ENCODE measurements around the gene SERINC5.
"Not testable (repeated sequence)": the region's sequence is repeated elsewhere in the genome, so short reads cannot be mapped to it uniquely, and the experiment has no call there.

The SERINC5 gene

GRCh38 chr5:80198920-80199319 lies 56.9 kb downstream of the SERINC5 start:
- DNase-seq (ENCODE audit: low read depth in 4 of 4, low spot score in 1 of 4) = no peak

- DNase-seq (ENCODE audit: low read depth in 4 of 4, low spot score in 1 of 4) = no peak
These were observed 57.4 kb downstream of the SERINC5 start for GRCh38 chr5:80198399-80198798.

GRCh38 chr5:80195837-80196400 lies 59.9 kb downstream of the SERINC5 start:
- no peak for DNase-seq (ENCODE audit: low read depth in 4 of 4, low spot score in 1 of 4)

- DNase-seq (ENCODE audit: low read depth in 4 of 4, low spot score in 1 of 4) = no peak
These were observed 61.4 kb downstream of the SERINC5 start for GRCh38 chr5:80194468-80194867.

GRCh38 chr5:80193401-80193800 lies 62.4 kb downstream of the SERINC5 start:
- no peak for DNase-seq (ENCODE audit: low read depth in 4 of 4, low spot score in 1 of 4)

GRCh38 chr5:80192507-80193241 lies 63.2 kb downstream of the SERINC5 start:
- DNase-seq (ENCODE audit: low read depth in 4 of 4, low spot score in 1 of 4) = no peak

GRCh38 chr5:80191991-80192398 lies 63.9 kb downstream of the SERINC5 start:
- no peak for DNase-seq (ENCODE audit: low read depth in 4 of 4, low spot score in 1 of 4)

- no peak for DNase-seq (ENCODE audit: low read depth in 4 of 4, low spot score in 1 of 4)
These were observed 64.5 kb downstream of the SERINC5 start for GRCh38 chr5:80191397-80191796.

- no peak for DNase-seq (ENCODE audit: low read depth in 4 of 4, low spot score in 1 of 4)
These were observed 64.9 kb downstream of the SERINC5 start for GRCh38 chr5:80190960-80191359.

GRCh38 chr5:80189701-80190100 lies 66.1 kb downstream of the SERINC5 start:
- DNase-seq (ENCODE audit: low read depth in 4 of 4, low spot score in 1 of 4) = no peak

- DNase-seq (ENCODE audit: low read depth in 4 of 4, low spot score in 1 of 4) = no peak
These were observed 66.6 kb downstream of the SERINC5 start for GRCh38 chr5:80189201-80189600.

GRCh38 chr5:80187421-80188090 lies 68.3 kb downstream of the SERINC5 start:
- DNase-seq (ENCODE audit: low read depth in 4 of 4, low spot score in 1 of 4) = no peak

- DNase-seq (ENCODE audit: low read depth in 4 of 4, low spot score in 1 of 4) = not testable (repeated sequence)
These were observed 70.3 kb downstream of the SERINC5 start for GRCh38 chr5:80185535-80185934.

- DNase-seq (ENCODE audit: low read depth in 4 of 4, low spot score in 1 of 4) = no peak
These were observed 70.8 kb downstream of the SERINC5 start for GRCh38 chr5:80185095-80185494.

- DNase-seq (ENCODE audit: low read depth in 4 of 4, low spot score in 1 of 4) = no peak
These were observed 71.4 kb downstream of the SERINC5 start for GRCh38 chr5:80184235-80185023.

GRCh38 chr5:80183728-80184234 lies 72.1 kb downstream of the SERINC5 start:
- not testable (repeated sequence) for DNase-seq (ENCODE audit: low read depth in 4 of 4, low spot score in 1 of 4)

GRCh38 chr5:80182809-80183580 lies 72.9 kb downstream of the SERINC5 start:
- DNase-seq (ENCODE audit: low read depth in 4 of 4, low spot score in 1 of 4) = no peak

- DNase-seq (ENCODE audit: low read depth in 4 of 4, low spot score in 1 of 4) = no peak
These were observed 74.1 kb downstream of the SERINC5 start for GRCh38 chr5:80181618-80182211.

- no peak for DNase-seq (ENCODE audit: low read depth in 4 of 4, low spot score in 1 of 4)
These were observed 78.6 kb downstream of the SERINC5 start for GRCh38 chr5:80177236-80177635.

- no peak for DNase-seq (ENCODE audit: low read depth in 4 of 4, low spot score in 1 of 4)
These were observed 80.5 kb downstream of the SERINC5 start for GRCh38 chr5:80175337-80175736.
